Erythroblast (primary cell): ENCODE results near the gene KPNA2.

Experiments
- GATA1 ChIP-seq: IDR thresholded peaks from 2 replicates; pipeline ENCODE4 v1.6.1; 2011; ENCODE audit warnings: low read depth, mild to moderate bottlenecking, control low read depth, low read length, moderate library complexity
- POLR2A ChIP-seq: IDR thresholded peaks from 2 replicates; pipeline ENCODE4 v1.6.1; 2011; ENCODE audit warnings: mild to moderate bottlenecking, low read length

DNA sequence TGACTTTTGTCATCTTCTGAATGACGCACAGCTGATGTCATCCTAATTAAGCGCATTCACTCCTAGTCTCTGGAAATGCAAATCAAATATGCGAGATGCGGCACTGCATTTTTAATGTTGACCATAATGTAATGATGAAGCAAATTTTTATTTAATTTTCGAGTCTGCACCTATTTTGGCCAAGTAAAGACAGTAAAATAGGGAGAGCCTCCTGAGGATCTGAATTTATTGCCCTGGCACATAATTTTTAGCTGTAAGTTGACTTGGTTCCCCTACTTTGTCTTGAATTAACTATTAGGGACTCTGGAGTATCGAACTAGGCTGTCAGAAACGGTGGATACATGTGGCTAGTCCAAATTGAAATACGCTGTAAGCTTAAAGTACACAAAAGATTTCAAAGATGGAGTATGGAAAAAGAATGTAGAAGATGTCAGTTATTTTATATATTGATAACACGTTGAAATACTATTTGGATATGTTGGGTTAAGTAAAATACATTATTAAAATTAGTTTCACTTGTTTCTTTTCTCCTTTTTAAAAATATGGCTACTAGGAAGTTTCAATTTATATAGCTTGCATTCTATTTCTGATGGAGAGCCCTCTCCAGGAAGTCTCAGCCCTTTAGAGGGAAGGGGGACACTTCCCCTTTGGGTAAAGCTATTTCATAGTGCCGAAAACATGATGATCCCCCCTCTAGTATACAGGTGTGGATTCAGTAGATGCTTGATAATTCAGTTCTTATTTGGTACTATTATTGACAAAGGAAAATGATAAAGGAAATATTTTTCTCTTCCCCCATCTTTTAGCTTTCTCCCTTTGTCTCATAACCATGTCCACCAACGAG, 991 bp downstream of the KPNA2 start:
- TF ChIP-seq POLR2A (no peak), GATA1 (no peak)
